Endothelial cell of umbilical vein (primary cell): Measurements from ENCODE around the gene VPS11. TPM values are rescaled to one million over a fixed set of nuclear protein-coding genes. Genes with fewer than 3 reads are reported as not detected.

Experiments
- BruUV-seq: library from RNA; stranded (reverse); fragments of 400-500 nt; replicated peaks from 2 replicates; lab custom pipeline; 2021; lab: Mats Ljungman, UMichigan
- CTCF ChIA-PET: fragments of 300-600, 350-600 bp; sonication (Branson Sonifier 250); formaldehyde crosslinking; loops from one replicate; lab custom pipeline; 2021; ENCODE audit warnings: antibody characterized with exemption, inconsistent platforms; lab: Charles Lee
- POLR2A ChIA-PET: fragments of 300-600, 350-600 bp; sonication (Branson Sonifier 250); formaldehyde crosslinking; loops from one replicate; lab custom pipeline; 2021; ENCODE audit warnings: antibody characterized with exemption, inconsistent platforms; lab: Charles Lee
- DNase-seq: peaks from one replicate; pipeline ENCODE4 v3.0.0-alpha.2; 2011; ENCODE audit warnings: low read depth, low spot score
- FAIRE-seq: peaks from 2 replicates; lab custom pipeline; 2011; peaks lifted over from hg19 to GRCh38; lab: Jason Lieb, UNC
- H2AFZ ChIP-seq: 2 replicates; pipeline ENCODE4 v1.6.0; 2012; ENCODE audit warnings: low read depth, low read length, control low read depth, inconsistent platforms
- H3K27ac ChIP-seq: 2 replicates; pipeline ENCODE4 v1.5.1; 2011; ENCODE audit warnings: low read depth, mild to moderate bottlenecking, control low read depth, low read length, moderate library complexity; ENCODE audit not compliant: insufficient read depth
- H3K27me3 ChIP-seq, 2 experiments: 2 replicates each; pipeline versions ENCODE4 v1.6.0 to v1.6.1; 2011; ENCODE audit warnings: low read length in 2 of 2, mixed read lengths in 1 of 2; ENCODE audit not compliant: control insufficient read depth in 2 of 2, insufficient read depth in 2 of 2
- H3K36me3 ChIP-seq, 2 experiments: 2 replicates in 1 of 2; 3 replicates in 1 of 2; pipeline ENCODE4 v1.5.1; 2011; ENCODE audit warnings: low read length in 2 of 2, mild to moderate bottlenecking in 1 of 2, moderate library complexity in 1 of 2; ENCODE audit not compliant: control insufficient read depth in 2 of 2, insufficient read depth in 2 of 2; ENCODE audit errors: extremely low read depth in 1 of 2
- H3K4me1 ChIP-seq: 3 replicates; pipeline ENCODE4 v1.5.1; 2011; ENCODE audit warnings: mild to moderate bottlenecking, low read length; ENCODE audit not compliant: control insufficient read depth, insufficient read depth; ENCODE audit errors: extremely low read depth
- H3K4me2 ChIP-seq: 2 replicates; pipeline ENCODE4 v1.6.1; 2011; ENCODE audit warnings: low read length, control low read depth, mixed read lengths; ENCODE audit not compliant: insufficient read depth
- H3K4me3 ChIP-seq, 3 experiments: fragments of 200-600 bp in 1 of 3; sonication (generic), shearing (Covaris generic) in 1 of 3; replicated peaks in 1 of 3; 2 replicates each; pipeline ENCODE4 v1.5.1; 2011 to 2016; ENCODE audit warnings: control low read depth in 3 of 3, low read length in 3 of 3, mild to moderate bottlenecking in 2 of 3, inconsistent platforms in 1 of 3, low read depth in 1 of 3, moderate library complexity in 1 of 3; ENCODE audit not compliant: insufficient read depth in 1 of 3
- H3K79me2 ChIP-seq: 2 replicates; pipeline ENCODE4 v1.6.0; 2012; ENCODE audit warnings: low read length, inconsistent platforms; ENCODE audit not compliant: control insufficient read depth, insufficient read depth
- H3K9ac ChIP-seq: replicated peaks from 2 replicates; pipeline ENCODE3; 2011; ENCODE audit warnings: low read length, control low read depth; ENCODE audit not compliant: insufficient read depth; ENCODE audit errors: extremely low read depth
- H3K9me1 ChIP-seq: replicated peaks from 3 replicates; pipeline ENCODE4 v1.6.0; 2011; ENCODE audit warnings: mild to moderate bottlenecking, low read length; ENCODE audit not compliant: control insufficient read depth, insufficient read depth; ENCODE audit errors: extremely low read depth
- H3K9me3 ChIP-seq: replicated peaks from 2 replicates; pipeline ENCODE4 v1.5.1; 2012; ENCODE audit warnings: low read length, inconsistent platforms; ENCODE audit not compliant: control insufficient read depth, insufficient read depth
- H4K20me1 ChIP-seq: replicated peaks from 2 replicates; pipeline ENCODE3; 2011; ENCODE audit warnings: mild to moderate bottlenecking, low read length; ENCODE audit not compliant: control insufficient read depth, insufficient read depth; ENCODE audit errors: extremely low read depth
- EZH2 ChIP-seq: IDR thresholded peaks from 2 replicates; pipeline ENCODE4 v1.6.1; 2012; ENCODE audit warnings: borderline replicate concordance, low read depth, mild to moderate bottlenecking, moderate library complexity, low read length, inconsistent platforms; ENCODE audit not compliant: severe bottlenecking
- FOS ChIP-seq: IDR thresholded peaks from 2 replicates; pipeline ENCODE4 v1.6.1; 2011; ENCODE audit warnings: mild to moderate bottlenecking, low read length, moderate library complexity, borderline replicate concordance; ENCODE audit not compliant: insufficient read depth
- JUN ChIP-seq: IDR thresholded peaks from 2 replicates; pipeline ENCODE4 v1.6.1; 2011; ENCODE audit warnings: borderline replicate concordance, low read depth; ENCODE audit not compliant: insufficient read length, insufficient read depth
- MAX ChIP-seq: IDR thresholded peaks from 2 replicates; pipeline ENCODE4 v1.6.1; 2011; ENCODE audit not compliant: insufficient read depth, insufficient read length
- MYC ChIP-seq: IDR thresholded peaks from one replicate; pipeline ENCODE4 v1.6.1; 2011; ENCODE audit warnings: mild to moderate bottlenecking, low read depth, low read length
- dilution Hi-C: fragments of 300-500 bp; cut with MboI; formaldehyde crosslinking; loops from one replicate; pipeline ENCODE4 v1.15.0; 2019; ENCODE audit warnings: low sequenced_read_pairs; ENCODE audit not compliant: extremely low pct_ligation_motif_present
- intact Hi-C: fragments of 100-400 bp; cut with micrococcal nuclease; formaldehyde crosslinking; loops from one replicate; pipeline ENCODE4 v1.10.0; 2022
- polyA plus RNA-seq, 4 experiments: library from polyadenylated mRNA; depleted of rRNA in 3 of 4; stranded (reverse) in 3 of 4; unstranded in 1 of 4; fragments of >200 nt; gene quantifications; 2 replicates each; pipeline versions ENCODE4 v1.2.1 to v1.2.3, GENCODE V29; 2011 to 2012; ENCODE audit warnings: missing spikeins in 1 of 4
- total RNA-seq: library from RNA; stranded (reverse); gene quantifications from 2 replicates; pipeline ENCODE4 v1.2.3, GENCODE V29; 2021
- TF ChIP-seq, protein P1 (sequence below), 2 donors: IDR thresholded peaks; 1 replicate in 1 of 2; 2 replicates in 1 of 2; pipeline ENCODE4 v1.5.1; 2011; ENCODE audit warnings: low read length in 2 of 2, mild to moderate bottlenecking in 2 of 2, moderate library complexity in 2 of 2, control low read depth in 1 of 2, inconsistent platforms in 1 of 2, low read depth in 1 of 2; ENCODE audit not compliant: insufficient read depth in 1 of 2; ENCODE audit errors: extremely low read depth in 1 of 2

Gene VPS11
- total and polyA plus RNA-seq, 2 donors (not counting 3 experiments of a cell fraction or from before 2014, with no cell fraction given), result 26.4 to 31.0 TPM

- peak overlapping the region; percentile 65 for H3K4me2 ChIP-seq
- H4K20me1 ChIP-seq, result no peaks in the 10 kb centered on the region
- no peak overlapping the region for H3K27ac ChIP-seq
- H3K36me3 ChIP-seq, result peaks cover 0 to 7% of the 10 kb centered on the region in 2 experiments
- no peaks in the 10 kb centered on the region for H3K9me3 ChIP-seq
- BruUV-seq, result no TSS peak
- TF ChIP-seq, protein P1, sequence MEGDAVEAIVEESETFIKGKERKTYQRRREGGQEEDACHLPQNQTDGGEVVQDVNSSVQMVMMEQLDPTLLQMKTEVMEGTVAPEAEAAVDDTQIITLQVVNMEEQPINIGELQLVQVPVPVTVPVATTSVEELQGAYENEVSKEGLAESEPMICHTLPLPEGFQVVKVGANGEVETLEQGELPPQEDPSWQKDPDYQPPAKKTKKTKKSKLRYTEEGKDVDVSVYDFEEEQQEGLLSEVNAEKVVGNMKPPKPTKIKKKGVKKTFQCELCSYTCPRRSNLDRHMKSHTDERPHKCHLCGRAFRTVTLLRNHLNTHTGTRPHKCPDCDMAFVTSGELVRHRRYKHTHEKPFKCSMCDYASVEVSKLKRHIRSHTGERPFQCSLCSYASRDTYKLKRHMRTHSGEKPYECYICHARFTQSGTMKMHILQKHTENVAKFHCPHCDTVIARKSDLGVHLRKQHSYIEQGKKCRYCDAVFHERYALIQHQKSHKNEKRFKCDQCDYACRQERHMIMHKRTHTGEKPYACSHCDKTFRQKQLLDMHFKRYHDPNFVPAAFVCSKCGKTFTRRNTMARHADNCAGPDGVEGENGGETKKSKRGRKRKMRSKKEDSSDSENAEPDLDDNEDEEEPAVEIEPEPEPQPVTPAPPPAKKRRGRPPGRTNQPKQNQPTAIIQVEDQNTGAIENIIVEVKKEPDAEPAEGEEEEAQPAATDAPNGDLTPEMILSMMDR (IDR thresholded peaks at IDR 0.05; ENCODE audit: extremely low read depth in 1 of 2, insufficient read depth in 1 of 2, low read depth in 1 of 2, low read length in 2 of 2), result no peak
- no peak for TF ChIP-seq MYC
- TF ChIP-seq EZH2, result no peak
- TF ChIP-seq JUN, result no peak
- TF ChIP-seq MAX, result no peak
- TF ChIP-seq FOS, result no peak
- FAIRE-seq (no peak), DNase-seq (no peak)
- dilution Hi-C loops, result no loop called here
- POLR2A ChIA-PET, result interaction anchor here (0.6 kb wide), 1 partner anchor 212 kb away, joined by 3 read pairs; no protein-coding TSS in a partner anchor
- CTCF ChIA-PET, result interaction anchor here (2.2 kb wide), 1 partner anchor 11 kb away, joined by 11 read pairs; the partner anchor contains the start of genes RPS25 and TRAPPC4
- intact Hi-C loops, result loop anchor here (1.0 kb wide), 2 partner anchors 12 to 27 kb away; partner anchors contain the start of genes HYOU1, RPS25 and TRAPPC4
- no peaks in the 10 kb centered on the region for H3K79me2 ChIP-seq
- no peaks in the 10 kb centered on the region for H3K27me3 ChIP-seq
- no peaks in the 10 kb centered on the region for H3K9me1 ChIP-seq
- H3K4me1 ChIP-seq, result peaks cover 5% of the 10 kb centered on the region
- peak overlapping the region; percentile 55 to 86 (median 60) for H3K4me3 ChIP-seq
- peak overlapping the region; percentile 84 for H2AFZ ChIP-seq
- peak overlapping the region; percentile 31 for H3K9ac ChIP-seq
Observed at GRCh38 chr11:119030029-119030328, 37.6 kb upstream of the VPS11 start.
